PFSK-1 (cell line): ENCODE data around the gene SPAG9.

Experiments used
- FOXP2 ChIP-seq: optimal IDR thresholded peaks from 2 replicates; pipeline ENCODE3; 2011; ENCODE audit warnings: borderline replicate concordance, control low read depth, inconsistent platforms; ENCODE audit not compliant: insufficient read depth; ENCODE audit errors: extremely low read length, extremely low read depth
- POLR2AphosphoS5 ChIP-seq: IDR thresholded peaks from 2 replicates; pipeline ENCODE4 v1.6.1; 2012; ENCODE audit warnings: low read depth, mild to moderate bottlenecking, control low read depth, low read length, moderate library complexity
- SIN3A ChIP-seq: IDR thresholded peaks from 2 replicates; pipeline ENCODE4 v1.6.1; 2012; ENCODE audit warnings: mild to moderate bottlenecking, low read length, moderate library complexity, borderline replicate concordance; ENCODE audit not compliant: insufficient read depth
- TAF1 ChIP-seq: IDR thresholded peaks from 2 replicates; pipeline ENCODE4 v1.6.1; 2012; ENCODE audit warnings: low read length, control low read depth, borderline replicate concordance; ENCODE audit not compliant: insufficient read depth
- TF ChIP-seq, protein P1 (sequence below), 2 experiments: IDR thresholded peaks; 2 replicates each; pipeline versions ENCODE4 v1.6.1 to v1.8.0; 2011 to 2012; ENCODE audit warnings: low read depth in 2 of 2, low read length in 2 of 2, control low read depth in 1 of 2, inconsistent platforms in 1 of 2, mild to moderate bottlenecking in 1 of 2, moderate library complexity in 1 of 2; ENCODE audit not compliant: insufficient read depth in 1 of 2

SPAG9 gene

DNA sequence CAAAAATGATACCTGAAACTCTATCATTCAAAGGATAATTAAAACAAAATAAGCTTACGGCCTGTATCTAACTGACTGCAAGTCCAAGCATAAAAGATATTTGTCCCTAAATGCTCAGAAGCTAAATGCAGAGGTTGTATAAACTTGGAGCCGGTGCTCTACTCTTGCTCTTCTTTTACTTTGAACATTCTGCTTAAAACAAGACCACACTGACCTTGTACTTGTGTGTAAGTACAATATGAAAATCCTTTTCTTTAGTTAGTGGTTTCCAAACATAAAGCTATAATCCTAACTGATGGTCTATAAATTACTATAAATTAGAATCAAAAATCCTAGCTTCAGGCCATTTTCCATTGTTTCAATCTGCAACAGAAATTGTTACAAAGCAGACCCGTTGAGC, 74.6 kb downstream of the SPAG9 start:
- TF ChIP-seq TAF1 (no peak), FOXP2 (no peak), SIN3A (no peak), POLR2AphosphoS5 (no peak)
- TF ChIP-seq, protein P1, sequence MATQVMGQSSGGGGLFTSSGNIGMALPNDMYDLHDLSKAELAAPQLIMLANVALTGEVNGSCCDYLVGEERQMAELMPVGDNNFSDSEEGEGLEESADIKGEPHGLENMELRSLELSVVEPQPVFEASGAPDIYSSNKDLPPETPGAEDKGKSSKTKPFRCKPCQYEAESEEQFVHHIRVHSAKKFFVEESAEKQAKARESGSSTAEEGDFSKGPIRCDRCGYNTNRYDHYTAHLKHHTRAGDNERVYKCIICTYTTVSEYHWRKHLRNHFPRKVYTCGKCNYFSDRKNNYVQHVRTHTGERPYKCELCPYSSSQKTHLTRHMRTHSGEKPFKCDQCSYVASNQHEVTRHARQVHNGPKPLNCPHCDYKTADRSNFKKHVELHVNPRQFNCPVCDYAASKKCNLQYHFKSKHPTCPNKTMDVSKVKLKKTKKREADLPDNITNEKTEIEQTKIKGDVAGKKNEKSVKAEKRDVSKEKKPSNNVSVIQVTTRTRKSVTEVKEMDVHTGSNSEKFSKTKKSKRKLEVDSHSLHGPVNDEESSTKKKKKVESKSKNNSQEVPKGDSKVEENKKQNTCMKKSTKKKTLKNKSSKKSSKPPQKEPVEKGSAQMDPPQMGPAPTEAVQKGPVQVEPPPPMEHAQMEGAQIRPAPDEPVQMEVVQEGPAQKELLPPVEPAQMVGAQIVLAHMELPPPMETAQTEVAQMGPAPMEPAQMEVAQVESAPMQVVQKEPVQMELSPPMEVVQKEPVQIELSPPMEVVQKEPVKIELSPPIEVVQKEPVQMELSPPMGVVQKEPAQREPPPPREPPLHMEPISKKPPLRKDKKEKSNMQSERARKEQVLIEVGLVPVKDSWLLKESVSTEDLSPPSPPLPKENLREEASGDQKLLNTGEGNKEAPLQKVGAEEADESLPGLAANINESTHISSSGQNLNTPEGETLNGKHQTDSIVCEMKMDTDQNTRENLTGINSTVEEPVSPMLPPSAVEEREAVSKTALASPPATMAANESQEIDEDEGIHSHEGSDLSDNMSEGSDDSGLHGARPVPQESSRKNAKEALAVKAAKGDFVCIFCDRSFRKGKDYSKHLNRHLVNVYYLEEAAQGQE (IDR thresholded peaks at IDR 0.05; ENCODE audit: insufficient read depth in 1 of 2, low read depth in 2 of 2, low read length in 2 of 2): no peak

DNA sequence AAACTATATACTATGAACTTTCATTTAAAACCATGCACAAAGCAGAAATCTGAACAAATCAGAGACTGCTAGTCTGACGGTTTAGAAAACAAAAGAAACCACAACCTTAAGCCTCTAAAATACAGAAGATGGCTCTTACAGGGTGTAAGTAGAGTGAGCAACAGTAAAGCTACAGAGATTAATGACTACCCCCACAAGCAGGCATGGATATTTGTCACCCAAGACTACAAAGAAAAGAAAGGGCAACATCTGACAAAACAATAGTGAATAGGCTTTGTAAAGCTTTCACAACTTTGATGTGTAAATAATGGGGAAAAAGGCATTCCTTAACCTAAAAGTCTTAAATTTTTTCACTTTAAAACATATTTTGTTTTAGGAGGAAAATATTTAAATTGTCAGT, 75.0 kb downstream of the SPAG9 start:
- TF ChIP-seq, protein P1 (IDR thresholded peaks at IDR 0.05; ENCODE audit: insufficient read depth in 1 of 2, low read depth in 2 of 2, low read length in 2 of 2): no peak

DNA sequence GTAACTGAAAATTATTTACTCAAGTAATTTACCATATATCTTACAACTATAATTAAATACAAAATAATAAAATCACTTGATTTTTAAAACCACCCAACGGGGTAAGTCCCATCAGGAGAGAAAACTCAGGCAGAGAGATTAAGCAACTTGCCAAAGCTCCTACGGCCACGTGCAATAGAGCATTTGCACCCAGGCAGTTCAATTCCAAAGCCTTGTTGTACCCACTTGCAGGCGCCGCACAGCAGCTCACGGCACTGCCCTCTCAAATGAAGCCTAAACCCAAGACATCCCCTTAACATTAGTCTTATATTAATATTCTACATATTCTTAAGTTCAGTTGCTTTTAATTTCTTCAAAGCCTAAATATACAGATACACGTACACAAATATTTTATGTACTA, 75.7 kb downstream of the SPAG9 start:
- TF ChIP-seq POLR2AphosphoS5: no peak
- no peak for TF ChIP-seq SIN3A
- TF ChIP-seq FOXP2: no peak
- no peak for TF ChIP-seq TAF1
- TF ChIP-seq, protein P1 (IDR thresholded peaks at IDR 0.05; ENCODE audit: insufficient read depth in 1 of 2, low read depth in 2 of 2, low read length in 2 of 2): no peak

DNA sequence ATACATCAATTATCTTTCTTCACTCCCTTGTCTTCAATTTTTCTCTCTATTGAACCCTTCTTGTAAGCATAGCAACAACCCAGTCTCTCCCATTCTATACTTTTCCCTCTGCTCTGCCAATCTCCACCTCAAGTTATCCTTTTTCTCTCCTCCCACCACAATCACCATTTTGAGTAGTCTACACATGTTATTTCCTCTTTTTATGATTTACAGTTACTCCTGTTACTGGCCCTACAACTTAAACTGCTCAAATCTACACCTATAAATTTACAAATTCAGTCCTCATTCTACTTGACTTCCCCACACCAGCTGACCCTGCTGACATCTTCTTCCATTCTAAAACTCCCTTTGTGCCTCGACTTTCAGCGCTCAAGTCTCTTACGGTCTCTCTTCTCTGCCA, 84.6 kb downstream of the SPAG9 start:
- TF ChIP-seq FOXP2 (no peak), SIN3A (no peak), TAF1 (no peak), POLR2AphosphoS5 (no peak)
- TF ChIP-seq, protein P1 (IDR thresholded peaks at IDR 0.05; ENCODE audit: insufficient read depth in 1 of 2, low read depth in 2 of 2, low read length in 2 of 2): no peak

DNA sequence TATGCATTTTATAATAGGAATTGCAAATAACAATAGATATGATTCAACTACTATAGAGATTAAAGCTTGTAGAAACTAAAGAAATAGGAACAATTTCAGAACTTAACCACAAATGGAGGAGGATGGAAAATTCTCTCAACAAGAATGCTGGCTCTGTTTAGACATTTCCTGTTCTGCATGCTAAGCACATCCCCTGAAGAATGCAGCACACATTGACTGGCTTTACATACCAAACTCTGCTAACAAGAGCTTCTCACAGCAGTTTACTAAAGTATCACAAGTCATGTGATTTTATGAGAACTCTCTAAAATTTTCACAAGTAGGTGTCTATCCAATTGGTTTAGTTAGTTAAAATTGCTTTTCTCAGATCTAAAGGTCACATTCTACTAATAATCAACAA, 85.2 kb downstream of the SPAG9 start:
- no peak for TF ChIP-seq SIN3A
- TF ChIP-seq POLR2AphosphoS5: no peak
- no peak for TF ChIP-seq FOXP2

DNA sequence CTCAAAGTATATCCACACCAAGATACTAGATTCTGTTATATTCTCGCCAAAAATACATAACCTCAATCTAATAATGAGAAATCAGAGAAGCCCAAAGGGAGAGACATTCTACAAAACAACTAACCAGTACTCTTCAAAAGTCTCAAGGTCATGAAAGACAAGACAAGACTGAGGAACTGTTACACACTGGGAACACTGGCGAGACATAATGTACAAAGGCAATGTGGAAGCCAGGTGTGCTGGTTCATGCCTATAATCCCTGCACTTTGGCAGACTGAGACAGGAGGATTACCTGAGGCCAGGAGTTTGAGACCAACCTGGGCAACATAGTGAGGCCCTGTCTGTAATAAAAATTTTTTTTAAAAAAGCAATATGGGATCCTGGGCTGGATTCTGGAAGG, 85.9 kb downstream of the SPAG9 start:
- TF ChIP-seq TAF1 (no peak), SIN3A (no peak), POLR2AphosphoS5 (no peak), FOXP2 (no peak)
- TF ChIP-seq, protein P1 (IDR thresholded peaks at IDR 0.05; ENCODE audit: insufficient read depth in 1 of 2, low read depth in 2 of 2, low read length in 2 of 2): no peak
